ENCODE data around the gene SERGEF.

DNA sequence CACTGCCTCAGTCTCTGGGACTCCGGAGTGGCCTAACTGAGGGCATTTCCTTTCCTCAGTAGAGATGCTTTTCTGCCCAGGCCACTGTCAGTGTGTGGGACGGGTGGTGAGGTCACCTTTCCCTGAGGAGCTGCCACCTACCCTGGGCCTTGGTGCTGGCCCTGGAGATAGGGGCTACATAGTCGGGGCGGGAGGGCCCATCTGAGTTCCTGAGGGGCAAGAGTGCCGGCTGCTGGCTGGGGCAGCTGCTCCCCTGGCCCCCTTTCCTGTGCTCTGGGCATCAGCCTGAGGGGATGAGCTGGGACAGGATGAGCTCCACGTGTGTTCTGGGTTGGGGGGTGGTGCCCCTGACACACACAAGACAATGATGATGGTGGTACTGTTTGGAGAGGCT is 272.9 kb downstream of the SERGEF start:
- TF ChIP-seq, protein P1, sequence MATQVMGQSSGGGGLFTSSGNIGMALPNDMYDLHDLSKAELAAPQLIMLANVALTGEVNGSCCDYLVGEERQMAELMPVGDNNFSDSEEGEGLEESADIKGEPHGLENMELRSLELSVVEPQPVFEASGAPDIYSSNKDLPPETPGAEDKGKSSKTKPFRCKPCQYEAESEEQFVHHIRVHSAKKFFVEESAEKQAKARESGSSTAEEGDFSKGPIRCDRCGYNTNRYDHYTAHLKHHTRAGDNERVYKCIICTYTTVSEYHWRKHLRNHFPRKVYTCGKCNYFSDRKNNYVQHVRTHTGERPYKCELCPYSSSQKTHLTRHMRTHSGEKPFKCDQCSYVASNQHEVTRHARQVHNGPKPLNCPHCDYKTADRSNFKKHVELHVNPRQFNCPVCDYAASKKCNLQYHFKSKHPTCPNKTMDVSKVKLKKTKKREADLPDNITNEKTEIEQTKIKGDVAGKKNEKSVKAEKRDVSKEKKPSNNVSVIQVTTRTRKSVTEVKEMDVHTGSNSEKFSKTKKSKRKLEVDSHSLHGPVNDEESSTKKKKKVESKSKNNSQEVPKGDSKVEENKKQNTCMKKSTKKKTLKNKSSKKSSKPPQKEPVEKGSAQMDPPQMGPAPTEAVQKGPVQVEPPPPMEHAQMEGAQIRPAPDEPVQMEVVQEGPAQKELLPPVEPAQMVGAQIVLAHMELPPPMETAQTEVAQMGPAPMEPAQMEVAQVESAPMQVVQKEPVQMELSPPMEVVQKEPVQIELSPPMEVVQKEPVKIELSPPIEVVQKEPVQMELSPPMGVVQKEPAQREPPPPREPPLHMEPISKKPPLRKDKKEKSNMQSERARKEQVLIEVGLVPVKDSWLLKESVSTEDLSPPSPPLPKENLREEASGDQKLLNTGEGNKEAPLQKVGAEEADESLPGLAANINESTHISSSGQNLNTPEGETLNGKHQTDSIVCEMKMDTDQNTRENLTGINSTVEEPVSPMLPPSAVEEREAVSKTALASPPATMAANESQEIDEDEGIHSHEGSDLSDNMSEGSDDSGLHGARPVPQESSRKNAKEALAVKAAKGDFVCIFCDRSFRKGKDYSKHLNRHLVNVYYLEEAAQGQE (IDR thresholded peaks at IDR 0.05; ENCODE audit: low read depth, low read length): no peak
- TF ChIP-seq, protein P2, sequence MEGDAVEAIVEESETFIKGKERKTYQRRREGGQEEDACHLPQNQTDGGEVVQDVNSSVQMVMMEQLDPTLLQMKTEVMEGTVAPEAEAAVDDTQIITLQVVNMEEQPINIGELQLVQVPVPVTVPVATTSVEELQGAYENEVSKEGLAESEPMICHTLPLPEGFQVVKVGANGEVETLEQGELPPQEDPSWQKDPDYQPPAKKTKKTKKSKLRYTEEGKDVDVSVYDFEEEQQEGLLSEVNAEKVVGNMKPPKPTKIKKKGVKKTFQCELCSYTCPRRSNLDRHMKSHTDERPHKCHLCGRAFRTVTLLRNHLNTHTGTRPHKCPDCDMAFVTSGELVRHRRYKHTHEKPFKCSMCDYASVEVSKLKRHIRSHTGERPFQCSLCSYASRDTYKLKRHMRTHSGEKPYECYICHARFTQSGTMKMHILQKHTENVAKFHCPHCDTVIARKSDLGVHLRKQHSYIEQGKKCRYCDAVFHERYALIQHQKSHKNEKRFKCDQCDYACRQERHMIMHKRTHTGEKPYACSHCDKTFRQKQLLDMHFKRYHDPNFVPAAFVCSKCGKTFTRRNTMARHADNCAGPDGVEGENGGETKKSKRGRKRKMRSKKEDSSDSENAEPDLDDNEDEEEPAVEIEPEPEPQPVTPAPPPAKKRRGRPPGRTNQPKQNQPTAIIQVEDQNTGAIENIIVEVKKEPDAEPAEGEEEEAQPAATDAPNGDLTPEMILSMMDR (IDR thresholded peaks at IDR 0.05 in 2 of 3, conservative IDR thresholded peaks at IDR 0.05 in 1 of 3; ENCODE audit: control insufficient read depth in 2 of 3, extremely low read depth in 1 of 3, insufficient read depth in 1 of 3, low read depth in 3 of 3, low read length in 3 of 3): no peak
- TF ChIP-seq RCOR1 (conservative IDR thresholded peaks at IDR 0.05; ENCODE audit: low read depth, low read length) (no peak), CREB1 (IDR thresholded peaks at IDR 0.05; ENCODE audit: low read depth) (no peak)
